Measurements from ENCODE around the gene CAPN2.
"Not testable (repeated sequence)": the region's sequence is repeated elsewhere in the genome, so short reads cannot be mapped to it uniquely, and the experiment has no call there.

The CAPN2 gene

DNA sequence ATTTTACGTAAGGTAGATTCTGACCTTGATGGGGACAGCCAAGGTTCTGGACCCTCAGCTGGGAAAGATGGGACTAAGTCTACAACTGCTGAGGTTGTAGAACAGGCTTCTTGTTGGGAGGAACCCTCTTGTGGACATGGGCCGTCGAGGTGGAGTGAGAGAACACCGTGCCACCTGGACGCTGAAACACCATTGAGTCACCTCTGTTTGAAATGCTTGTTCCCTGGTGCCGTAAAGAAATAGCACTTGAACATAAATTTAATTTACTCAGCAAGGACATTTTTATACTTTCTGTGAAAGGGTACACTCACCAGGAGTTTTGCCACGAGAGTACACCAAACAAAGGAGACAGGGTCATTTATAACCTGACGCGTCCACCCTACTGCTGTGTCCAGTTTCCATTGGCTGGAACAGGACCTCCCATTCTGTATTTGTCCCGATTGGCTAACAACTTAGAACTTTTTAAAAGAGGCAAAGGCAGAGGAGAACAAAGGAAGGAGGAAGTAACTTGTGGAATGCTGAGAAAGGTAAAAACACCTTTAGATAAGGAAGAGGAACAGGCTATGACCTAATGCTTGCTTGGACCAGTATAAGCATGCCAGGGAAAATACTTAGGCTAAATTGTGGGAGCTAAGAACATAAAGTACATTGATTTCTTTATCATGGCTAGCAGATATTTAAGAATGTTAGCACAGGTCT lies 27.8 kb downstream of the CAPN2 start:
- not testable (repeated sequence) for DNase-seq

GRCh38 chr1:223741861-223742260 lies 29.5 kb downstream of the CAPN2 start:
- DNase-seq: no peak

GRCh38 chr1:223742856-223743517 lies 30.6 kb downstream of the CAPN2 start:
- no peak for DNase-seq

DNA sequence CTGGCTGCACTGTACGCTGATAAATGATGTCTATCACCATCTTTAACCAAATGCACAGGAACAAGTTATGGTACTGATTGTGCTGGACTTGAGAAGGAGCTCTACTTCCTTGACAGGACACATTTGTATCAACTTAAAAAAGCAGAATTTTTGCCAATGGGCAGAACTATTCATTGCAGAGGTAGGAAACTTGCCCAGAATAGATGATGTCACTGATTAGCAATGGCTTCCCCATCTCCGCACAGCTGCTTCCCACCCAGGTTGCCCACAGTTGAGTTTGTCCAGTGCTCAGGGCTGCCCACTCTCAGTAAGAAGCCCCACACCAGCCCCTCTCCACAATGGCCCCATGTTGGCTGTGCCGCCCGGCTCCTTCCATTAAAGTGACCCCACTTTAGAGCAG lies 33.4 kb downstream of the CAPN2 start:
- no peak for DNase-seq

- DNase-seq: no peak
Observed at GRCh38 chr1:223747838-223748335, 35.5 kb downstream of the CAPN2 start.

DNA sequence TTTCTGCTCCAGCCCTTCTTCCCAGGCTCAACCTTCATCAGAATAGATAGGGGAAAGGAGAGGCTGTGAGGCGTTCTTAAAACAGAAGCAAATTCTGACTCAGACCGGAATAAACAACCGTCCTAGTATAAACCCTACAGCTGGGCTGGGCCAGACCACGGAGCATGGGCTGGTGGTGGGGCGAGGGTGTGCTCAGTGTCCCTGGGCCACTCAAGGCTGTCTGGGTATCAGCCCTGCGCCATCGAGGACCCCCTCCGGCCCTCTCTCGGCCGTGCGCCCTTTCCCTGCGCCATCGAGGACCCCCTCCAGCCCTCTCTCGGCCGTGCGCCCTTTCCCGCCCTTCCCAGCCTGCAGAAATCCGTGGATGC lies 36.0 kb downstream of the CAPN2 start:
- DNase-seq: no peak

GRCh38 chr1:223748773-223749733 lies 36.7 kb downstream of the CAPN2 start:
- no peak for DNase-seq

DNA sequence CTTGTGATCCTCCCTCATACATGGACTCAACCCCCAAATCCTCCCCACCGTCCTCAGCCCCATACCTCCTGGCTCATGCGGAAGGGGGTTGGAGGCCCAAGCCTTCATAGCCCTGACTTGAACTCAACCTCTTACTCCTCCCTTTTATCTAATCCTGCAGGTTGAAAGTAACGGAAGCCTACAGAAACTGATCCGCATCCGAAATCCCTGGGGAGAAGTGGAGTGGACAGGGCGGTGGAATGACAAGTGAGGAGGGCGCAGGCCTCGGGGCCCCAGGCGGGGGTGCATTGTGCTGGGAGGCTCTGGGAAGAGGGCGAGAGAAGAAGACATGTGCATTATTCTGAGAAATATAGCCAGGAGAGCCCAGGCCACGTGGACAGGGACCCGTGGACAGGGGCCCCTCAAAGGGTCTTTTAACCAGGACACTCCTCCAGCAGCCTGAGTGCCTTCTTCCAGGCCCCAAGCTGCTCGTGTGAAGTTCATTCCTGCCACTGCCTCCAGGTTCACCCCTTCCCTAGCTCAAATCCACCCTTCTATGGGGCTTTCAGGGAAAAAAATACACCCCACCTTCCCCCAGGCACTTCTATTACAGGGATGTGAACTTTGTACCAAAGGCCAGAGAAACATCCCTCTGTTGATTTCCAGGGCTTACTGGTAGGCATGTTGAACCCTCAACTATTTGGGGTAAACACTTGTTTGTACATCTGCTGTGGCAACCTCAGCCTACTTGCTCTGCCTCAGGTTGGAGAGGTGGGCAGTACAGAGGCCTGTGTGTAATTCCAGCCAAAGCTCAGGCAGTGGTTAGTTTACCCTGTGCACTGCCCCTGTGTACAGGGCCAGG lies 38.6 kb downstream of the CAPN2 start:
- no peak for DNase-seq

DNA sequence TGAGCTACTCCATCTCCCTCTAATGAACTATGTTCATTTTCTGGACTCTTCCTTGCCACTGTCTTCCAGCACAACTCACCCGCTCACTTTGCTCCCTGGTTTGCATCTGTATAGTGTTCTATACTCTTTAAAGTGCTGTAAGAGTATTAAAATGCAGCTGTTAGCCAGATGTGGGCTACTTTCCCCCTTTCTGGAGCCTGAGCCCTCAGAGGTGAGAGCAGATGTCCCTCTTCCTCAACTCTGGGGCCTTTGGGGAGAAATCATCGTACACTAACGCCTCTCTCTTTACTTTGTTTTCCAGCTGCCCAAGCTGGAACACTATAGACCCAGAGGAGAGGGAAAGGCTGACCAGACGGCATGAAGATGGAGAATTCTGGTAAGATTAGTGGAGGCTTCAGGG lies 39.4 kb downstream of the CAPN2 start:
- DNase-seq: no peak

DNA sequence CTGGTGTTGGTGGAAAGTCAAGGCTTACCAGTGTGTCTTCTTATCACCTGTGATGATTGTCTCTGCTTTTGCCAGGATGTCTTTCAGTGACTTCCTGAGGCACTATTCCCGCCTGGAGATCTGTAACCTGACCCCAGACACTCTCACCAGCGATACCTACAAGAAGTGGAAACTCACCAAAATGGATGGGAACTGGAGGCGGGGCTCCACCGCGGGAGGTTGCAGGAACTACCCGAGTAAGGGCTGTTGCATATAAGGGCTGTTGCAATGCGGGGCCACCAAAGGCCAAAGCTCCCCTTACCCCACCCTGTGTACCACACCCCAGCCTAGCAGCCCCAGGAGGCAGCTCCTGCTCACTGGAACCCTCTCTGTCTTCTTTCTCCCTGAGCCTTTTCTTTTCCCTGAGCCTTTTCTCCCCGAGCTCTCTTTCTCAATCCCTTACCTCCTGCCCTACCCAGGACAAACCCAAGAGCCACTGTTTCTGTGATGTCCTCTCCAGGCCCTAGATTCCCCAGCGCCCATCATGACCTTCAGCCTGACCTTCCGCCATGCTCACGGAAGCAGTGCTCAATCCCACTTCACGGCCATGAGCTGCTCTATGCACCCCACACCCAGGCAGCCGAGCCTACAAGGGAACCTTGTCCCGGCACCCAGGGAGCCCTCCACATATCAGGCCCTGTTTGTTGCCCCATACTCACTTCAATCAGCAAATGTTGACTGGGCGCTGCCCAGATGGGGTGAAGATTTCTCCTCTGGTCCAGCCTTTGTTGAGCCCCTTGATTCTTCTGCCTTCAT lies 40.6 kb downstream of the CAPN2 start:
- no peak for DNase-seq

DNA sequence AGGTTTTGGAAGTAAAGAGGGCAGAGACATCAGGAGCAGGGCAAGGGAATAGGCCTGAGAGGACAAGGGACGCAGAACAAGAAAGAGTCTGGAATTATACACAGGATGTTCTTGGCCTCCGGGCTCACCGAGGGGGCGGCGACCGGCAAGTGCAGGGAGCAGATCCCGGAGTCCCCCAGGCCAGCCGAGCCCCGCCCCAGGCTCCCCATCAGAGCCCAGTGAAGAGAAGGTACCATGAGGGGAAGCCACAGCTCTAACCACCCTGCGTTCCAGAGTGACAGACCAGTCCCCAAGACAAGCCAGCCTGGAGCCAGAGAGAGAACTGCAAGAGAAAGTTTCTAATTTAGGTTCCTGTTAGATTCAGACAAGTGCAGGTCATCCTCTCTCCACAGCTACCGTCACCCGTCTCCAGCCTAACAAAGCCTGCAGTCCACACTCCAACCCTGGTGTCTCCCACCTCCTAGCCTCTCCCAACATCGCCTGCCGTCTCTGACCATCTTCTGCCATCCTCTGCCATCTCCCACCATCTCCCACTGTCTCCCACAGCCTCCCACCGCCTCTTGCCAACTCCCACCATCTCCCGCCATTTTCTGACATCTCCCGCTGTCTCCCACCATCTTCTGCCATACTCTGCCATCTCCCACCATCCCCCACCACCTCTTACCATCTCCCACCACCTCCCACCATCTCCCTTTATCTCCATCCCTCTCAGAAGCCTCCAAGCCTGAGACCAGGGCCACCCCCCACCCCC lies 42.5 kb downstream of the CAPN2 start:
- DNase-seq: no peak

GRCh38 chr1:223755432-223755792 lies 43.1 kb downstream of the CAPN2 start:
- no peak for DNase-seq

DNA sequence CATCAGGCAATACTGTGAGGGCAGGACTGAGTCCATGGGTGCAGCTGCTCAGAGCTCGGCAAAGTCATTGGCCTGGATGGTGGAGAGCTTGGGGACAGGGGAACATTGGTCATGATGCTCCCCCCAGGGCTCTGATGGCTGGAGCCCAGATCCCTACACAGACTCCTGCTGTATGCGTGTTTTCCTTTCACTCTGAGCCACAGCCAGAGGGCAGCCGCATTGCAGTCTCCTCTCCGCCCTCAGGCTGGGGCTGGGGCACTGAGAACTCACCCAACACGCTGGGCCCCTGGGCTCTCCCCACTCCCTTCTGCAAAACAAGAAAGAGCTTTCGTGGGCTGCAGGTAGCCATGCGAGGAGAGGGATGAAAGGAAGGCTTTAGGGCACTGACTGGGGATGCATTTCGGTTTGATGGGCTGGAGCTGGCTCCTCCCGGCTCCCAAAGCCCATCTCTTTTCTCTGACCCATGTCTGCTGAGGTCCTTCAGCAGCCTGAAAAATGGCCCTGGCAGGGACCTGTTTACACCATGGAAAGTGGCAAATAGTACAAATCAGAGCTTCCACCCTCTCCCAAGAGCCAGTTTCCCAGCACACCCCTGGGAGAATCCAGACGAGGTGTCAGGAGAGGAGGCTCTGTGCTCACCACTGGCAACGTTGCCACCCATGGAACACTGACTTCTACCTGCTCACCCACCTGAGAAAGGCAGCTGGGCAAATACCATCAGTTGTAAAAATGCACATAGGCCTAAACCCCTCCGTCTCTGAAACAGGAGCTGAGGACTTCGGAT lies 43.8 kb downstream of the CAPN2 start:
- DNase-seq: no peak

GRCh38 chr1:223756806-223757700 lies 44.7 kb downstream of the CAPN2 start:
- DNase-seq: no peak

GRCh38 chr1:223758734-223759133 lies 46.4 kb downstream of the CAPN2 start:
- DNase-seq: no peak

GRCh38 chr1:223759273-223759672 lies 46.9 kb downstream of the CAPN2 start:
- no peak for DNase-seq

- no peak for DNase-seq
Observed at GRCh38 chr1:223760833-223761232, 48.5 kb downstream of the CAPN2 start.

- DNase-seq: no peak
Observed at GRCh38 chr1:223761411-223761810, 49.1 kb downstream of the CAPN2 start.

GRCh38 chr1:223763251-223763650 lies 50.9 kb downstream of the CAPN2 start:
- DNase-seq: no peak

Measured in SIG-M5 (cell line).